ENCODE results near the gene NFKBIB. TPM values are rescaled to one million over a fixed set of nuclear protein-coding genes. Genes with fewer than 3 reads are reported as not detected.
"Not testable (repeated sequence)": the region's sequence is repeated elsewhere in the genome, so short reads cannot be mapped to it uniquely, and the experiment has no call there.

Gene NFKBIB, protein sequence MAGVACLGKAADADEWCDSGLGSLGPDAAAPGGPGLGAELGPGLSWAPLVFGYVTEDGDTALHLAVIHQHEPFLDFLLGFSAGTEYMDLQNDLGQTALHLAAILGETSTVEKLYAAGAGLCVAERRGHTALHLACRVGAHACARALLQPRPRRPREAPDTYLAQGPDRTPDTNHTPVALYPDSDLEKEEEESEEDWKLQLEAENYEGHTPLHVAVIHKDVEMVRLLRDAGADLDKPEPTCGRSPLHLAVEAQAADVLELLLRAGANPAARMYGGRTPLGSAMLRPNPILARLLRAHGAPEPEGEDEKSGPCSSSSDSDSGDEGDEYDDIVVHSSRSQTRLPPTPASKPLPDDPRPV
- 25.7 and 42.5 TPM in 2 replicates for total RNA-seq (2014; rRNA removed; shearing (Covaris generic))
- 16.2 and 19.3 TPM in 2 replicates for polyA plus RNA-seq (2015; cell fraction: cytosol; rRNA removed)
- 11.3 and 12.5 TPM in 2 replicates for polyA plus RNA-seq (2015; cell fraction: nucleus; rRNA removed)

DNA sequence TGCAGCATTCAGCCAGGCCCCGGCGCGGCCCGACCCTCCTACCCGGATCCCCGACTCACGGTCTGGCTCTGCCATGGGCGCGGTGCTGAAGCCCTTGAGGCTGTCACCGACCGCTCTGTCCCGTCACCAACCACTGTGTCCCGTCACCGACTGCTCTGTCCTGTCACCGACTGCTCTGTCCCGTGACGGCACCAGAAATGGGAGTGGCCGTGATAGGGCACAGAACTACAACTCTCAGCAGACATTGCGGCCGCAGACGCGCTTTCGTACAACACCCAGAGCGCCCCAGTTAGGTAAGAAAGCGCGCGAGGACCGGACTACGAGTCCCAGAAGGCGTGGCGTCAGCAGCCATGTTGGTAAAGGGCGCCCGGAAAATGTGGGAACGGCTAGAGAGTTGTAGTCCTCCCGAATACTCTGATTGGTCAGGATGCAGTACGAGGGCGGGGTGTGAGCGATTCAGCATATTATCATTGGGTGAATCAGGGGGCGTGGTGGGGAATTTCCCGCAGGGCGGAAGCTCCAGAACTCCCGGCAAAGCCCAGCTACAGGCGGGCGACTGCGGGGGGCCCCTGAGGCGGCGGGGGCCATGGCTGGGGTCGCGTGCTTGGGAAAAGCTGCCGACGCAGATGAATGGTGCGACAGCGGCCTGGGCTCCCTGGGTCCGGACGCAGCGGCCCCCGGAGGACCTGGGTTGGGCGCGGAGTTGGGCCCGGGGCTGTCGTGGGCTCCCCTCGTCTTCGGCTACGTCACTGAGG, at the start of gene NFKBIB, which contains the start of gene SIRT2:
Gene NFKBIB, plus strand, starts transcription at position 523 of the 755 bp plus-strand sequence. Its CDS starts 64 bp downstream, at position 587.
Gene SIRT2, minus strand, starts transcription at position 172 of the 755 bp plus-strand sequence. Its CDS starts 97 bp downstream, at position 75.
- DNase-seq (ENCODE audit: low read depth), result peak; percentile 100

DNA sequence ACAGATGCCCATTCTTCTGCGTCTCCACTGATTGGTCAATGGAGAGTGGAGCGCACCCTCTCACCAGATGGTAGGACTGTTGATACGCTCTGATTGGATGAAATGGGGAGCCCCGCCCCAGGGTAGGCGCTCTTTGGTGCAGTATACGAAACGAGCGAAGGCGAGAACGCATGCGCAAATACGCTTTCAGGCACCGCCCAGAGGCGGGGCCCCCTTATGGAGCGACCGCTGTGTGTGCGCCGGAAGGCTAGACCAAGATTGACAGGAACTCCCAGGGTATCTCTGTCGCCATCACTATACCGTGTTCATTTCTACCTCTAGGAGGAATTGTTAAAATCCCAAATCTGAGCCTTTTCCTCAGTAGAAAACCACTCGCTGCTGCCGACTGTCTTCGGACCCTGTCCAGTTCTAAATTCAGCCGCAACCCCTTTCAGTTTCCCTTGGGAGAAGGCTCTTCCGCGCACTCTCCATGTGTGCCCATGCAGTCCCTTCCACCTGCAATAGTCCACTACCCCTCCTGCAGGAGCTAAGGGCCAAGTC, 49.3 kb upstream of the NFKBIB start:
- no peak for DNase-seq (ENCODE audit: low read depth)

DNA sequence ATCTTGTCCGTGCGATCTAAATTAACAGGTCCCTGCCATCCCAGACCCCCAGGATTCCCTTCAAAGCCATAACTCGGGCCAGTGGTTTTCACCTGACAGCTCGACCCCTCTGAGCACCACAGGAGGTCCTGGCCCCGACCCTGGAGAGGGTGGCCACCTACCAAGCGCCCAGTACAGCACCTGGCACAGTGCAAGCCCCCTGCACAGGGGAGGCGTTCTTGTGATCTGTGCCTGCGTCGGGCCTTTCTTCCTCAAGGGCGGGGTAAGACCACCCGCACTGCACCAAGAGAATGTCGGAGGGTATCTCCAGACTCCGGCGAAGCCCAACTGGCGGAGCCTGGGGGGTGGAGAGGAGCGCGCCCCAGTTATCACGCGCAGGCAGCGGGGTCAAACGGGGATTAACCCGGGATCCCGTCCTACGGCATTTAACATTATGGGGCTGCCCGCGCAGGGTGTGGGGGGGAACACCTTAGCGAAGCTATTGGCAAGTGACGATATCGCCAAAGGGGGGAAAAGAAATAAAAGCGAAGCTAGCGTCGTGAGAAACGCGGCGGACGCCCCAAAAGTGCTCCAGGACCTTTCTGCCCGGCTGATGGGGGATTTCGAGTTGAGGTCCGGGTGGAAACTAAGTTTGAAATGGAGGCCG, 48.7 kb upstream of the NFKBIB start:
- DNase-seq (ENCODE audit: low read depth), result no peak

DNA sequence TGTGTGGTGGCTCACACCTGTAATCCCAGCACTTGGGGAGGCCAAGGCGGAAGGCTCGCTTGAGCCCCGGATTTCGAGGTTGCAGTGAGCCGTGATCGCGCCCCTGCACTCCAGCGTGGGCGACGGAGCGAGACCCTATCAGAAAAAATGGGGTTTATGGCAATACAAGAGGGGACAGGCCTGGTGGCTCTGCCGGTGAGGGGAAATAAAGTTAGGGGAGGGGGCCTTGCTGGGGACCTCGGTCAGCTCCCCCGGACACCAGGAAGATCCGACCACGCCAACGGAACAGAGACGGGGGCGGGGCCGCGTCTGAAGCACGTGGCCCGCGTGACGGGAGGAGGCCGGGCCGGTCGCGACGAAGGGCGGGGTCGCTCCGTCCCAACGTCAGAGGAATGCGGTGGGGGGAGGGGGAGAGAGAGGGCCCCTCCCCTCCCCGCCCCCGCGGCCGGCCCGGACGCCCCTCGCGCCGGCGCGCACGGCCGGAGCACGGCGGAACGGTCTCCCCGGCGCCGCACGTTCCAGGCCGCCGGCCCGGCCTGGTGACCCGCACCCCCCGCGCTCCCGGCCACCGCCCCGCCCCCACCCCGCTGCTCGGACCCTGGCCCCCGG, 48.0 kb upstream of the NFKBIB start:
- peak; percentile 80 for DNase-seq (ENCODE audit: low read depth)

DNA sequence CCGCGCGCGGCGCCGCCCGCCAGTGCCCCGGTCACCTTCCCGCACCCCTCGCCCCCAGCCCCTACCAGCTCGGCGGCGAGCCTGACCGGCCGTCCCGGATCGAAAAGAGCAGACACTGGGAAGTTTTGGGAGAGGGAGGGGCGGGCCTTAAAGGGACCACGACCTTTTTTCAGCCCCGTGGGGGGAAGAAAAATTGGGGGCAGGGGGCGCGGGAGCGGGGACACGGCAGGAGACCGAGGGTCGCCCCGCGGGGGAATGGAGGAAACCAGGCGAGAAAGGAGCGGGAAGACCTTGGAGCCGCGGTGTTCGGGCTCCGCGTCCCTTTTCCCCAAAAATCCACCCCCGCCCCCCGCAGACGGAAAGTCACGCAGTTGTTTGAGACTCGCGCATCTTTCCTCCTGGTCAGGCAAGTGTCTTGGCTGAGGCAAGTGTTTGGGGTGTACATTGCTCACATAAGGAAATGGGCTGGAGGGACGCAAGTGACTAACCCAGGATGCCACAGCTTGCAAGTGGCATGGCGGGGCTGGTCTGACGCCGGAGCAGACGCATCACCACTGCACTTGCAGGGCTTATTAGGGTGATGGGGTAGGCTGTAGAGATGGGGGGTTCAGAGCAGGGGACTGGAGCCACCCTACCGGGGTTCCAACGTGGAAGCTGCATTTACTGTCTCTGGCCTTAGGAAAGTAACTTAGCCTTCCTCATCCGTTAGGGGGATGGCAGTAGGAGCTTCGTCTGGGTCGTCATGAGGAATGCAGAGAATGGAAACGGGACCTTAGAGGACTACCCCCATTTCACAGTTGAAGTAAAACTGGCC, 47.3 kb upstream of the NFKBIB start:
- peak; percentile 59 for DNase-seq (ENCODE audit: low read depth)

DNA sequence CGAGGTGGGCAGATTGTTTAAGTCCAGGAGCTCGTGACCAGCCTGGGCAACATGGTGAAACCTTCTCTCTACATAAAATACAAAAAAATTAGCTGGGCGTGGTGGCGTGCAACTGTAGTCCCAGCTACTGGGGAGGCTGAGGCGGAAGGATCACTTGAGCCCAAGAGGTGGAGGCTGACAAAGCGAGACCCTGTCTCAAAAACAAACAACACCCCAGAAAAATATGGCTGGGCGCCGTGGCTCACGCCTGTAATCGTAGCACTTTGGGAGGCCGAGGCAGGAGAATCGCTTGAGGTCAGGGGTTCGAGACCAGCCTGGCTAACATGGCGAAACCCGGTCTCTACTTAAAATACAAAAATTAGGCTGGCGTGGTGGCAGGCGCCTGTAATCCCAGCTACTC, 46.6 kb upstream of the NFKBIB start:
- DNase-seq (ENCODE audit: low read depth), result no peak

DNA sequence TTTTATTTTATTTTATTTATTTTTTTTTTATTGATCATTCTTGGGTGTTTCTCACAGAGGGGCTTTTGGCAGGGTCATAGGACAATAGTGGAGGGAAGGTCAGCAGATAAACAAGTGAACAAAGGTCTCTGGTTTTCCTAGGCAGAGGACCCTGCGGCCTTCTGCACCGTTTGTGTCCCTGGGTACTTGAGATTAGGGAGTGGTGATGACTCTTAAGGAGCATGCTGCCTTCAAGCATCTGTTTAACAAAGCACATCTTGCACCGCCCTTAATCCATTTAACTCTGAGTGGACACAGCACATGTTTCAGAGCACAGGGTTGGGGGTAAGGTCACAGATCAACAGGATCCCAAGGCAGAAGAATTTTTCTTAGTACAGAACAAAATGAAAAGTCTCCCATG, 44.8 kb upstream of the NFKBIB start:
- DNase-seq (ENCODE audit: low read depth), result not testable (repeated sequence)

DNA sequence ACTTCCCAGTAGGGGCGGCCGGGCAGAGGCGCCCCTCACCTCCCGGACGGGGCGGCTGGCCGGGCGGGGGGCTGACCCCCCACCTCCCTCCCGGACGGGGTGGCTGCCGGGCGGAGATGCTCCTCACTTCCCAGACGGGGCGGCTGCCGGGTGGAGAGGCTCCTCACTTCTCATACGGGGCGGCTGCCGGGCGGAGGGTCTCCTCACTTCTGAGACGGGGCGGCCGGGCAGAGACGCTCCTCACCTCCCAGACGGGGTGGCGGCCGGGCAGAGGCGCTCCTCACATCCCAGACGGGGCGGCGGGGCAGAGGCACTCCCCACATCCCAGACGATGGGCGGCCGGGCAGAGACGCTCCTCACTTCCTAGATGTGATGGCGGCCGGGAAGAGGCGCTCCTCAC, 44.0 kb upstream of the NFKBIB start:
- DNase-seq (ENCODE audit: low read depth), result not testable (repeated sequence)

DNA sequence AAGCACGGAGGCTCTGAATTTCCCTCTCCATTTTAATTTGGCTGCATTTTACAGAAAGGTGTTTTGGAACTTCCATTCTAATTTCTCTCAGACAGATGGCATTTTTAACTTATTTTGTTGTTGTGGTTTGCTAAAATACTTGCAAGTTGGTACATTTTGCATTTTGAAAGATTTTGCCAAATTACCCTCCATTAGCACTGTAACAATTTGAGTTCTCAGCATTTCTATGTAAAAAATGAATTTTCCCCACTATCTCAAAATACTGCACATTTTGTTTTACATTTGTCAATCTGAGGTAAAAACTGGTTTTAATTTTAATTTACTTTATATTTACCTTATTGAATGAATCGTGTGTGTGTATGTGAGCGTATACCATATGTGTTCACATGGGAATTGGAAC, 43.0 kb upstream of the NFKBIB start:
- no peak for DNase-seq (ENCODE audit: low read depth)

DNA sequence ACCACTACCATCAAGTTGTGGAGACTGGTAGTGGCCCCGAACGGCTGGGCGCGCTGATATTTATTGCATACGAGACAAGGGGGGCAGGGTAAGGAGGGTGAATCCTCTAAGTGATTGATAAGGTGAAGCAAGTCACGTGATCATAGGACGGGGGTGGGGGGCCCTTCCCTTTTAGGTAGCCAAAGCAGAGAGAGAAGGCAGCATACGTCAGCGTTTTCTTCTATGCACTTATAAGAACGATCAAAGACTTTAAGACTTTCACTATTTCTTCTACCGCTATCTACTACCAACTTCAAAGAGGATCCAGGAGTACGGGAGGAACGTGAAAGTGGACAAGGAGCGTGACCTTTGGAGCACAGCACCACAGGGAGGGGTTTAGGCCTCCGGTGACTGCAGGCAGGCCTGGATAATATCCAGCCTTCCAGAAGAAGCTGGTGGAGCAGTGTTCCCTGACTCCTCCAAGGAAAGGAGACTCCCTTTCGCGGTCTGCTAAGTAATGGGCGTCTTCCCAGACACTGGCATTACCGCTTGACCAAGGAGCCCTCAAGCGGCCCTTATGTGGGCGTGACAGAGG, 40.1 kb upstream of the NFKBIB start:
- DNase-seq (ENCODE audit: low read depth), result not testable (repeated sequence)

DNA sequence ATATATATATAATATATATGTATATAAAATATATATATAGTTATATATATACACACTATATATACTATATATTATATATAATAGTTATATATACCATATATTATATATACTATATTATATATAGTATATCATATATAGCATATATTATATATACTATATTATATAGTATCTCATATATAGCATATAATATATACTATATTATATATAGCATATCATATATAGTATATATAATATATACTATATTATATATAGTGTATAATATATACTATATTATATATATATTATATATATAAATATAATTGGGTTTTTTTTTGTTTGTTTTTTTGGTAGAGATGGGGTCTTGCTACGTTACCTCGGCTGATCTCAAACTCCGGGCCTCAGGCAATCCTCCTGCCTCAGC, 38.4 kb upstream of the NFKBIB start:
- DNase-seq (ENCODE audit: low read depth), result no peak

DNA sequence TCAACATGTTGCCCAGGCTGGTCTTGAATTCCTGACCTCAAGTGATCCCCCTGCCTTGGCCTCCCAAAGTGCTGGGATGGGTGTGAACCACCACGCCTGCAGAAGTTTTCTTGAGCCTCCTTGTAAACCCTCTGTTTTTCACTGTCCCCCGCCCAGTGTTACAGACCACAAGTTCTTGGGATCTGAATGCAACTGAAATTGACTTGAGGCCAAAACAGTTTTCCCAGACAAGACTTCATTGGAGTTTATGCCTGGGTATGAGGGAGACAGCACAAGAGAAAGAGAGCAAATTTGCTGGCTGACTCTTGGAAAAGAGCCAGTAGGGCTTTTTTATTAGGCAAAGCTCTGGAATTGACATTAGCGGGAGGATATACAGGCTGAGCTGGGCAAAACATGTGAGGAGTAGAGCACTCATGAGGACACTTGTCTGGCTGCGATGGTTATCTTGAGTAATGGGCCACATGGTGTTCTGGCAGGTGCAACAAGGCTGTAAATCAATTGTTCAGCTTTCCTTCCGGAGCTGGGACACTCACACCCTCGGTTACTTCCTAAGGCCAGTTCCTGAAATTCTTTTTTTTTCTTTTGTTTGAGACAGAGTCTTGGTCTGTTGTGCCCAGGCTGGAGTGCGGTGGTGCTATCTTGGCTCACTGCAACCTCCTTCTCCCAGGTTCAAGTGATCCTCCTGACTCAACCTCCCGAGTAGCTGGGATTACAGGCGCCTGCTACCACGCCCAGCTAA, 37.3 kb upstream of the NFKBIB start:
- peak; percentile 18 for DNase-seq (ENCODE audit: low read depth)

DNA sequence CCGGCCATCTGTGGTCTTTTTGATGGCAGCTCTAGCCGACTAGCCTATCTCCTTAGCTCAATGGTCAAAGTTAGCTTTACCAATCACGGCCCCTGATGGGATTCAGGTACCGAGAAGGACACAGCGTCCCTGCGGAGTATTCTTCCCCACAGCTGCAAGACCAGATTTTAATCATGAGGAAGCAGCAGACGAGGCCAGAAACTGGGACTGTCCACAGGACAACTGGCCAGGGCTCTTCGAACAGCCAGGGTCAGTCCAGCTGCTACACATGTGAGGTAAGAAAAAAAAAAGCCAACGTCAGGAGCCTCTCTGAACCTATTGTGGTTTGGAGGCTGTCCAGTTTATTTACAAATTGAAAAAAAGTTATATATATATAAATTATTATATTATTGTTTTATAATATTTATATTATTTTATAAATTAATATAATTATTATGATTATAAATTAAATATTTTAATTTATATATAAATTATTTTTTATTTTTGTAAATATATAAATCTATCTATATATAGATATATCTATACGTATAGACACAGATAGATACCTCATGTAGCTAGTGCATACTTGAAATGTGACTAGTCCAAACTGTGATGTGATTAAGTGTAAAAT, 32.5 kb upstream of the NFKBIB start:
- DNase-seq (ENCODE audit: low read depth), result no peak

DNA sequence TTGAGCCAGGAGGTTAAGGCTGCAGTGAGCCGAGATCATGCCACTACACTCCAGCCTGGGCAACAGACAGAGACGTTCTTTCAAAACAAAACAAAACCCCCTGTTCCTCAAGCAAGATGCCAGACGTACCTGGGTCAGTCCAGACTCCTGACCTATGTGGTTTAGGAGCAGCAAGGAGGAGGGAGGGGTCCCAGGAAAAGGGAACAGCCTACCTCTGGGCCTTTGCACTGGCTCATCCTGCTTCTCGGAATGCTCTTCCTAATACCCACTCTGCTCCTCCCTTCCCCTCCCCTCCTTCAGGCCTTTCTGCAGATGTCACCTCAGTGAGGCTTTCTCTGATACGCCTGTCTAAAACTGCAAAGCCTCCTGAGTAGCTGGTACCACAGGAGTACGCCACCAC, 31.2 kb upstream of the NFKBIB start:
- no peak for DNase-seq (ENCODE audit: low read depth)

DNA sequence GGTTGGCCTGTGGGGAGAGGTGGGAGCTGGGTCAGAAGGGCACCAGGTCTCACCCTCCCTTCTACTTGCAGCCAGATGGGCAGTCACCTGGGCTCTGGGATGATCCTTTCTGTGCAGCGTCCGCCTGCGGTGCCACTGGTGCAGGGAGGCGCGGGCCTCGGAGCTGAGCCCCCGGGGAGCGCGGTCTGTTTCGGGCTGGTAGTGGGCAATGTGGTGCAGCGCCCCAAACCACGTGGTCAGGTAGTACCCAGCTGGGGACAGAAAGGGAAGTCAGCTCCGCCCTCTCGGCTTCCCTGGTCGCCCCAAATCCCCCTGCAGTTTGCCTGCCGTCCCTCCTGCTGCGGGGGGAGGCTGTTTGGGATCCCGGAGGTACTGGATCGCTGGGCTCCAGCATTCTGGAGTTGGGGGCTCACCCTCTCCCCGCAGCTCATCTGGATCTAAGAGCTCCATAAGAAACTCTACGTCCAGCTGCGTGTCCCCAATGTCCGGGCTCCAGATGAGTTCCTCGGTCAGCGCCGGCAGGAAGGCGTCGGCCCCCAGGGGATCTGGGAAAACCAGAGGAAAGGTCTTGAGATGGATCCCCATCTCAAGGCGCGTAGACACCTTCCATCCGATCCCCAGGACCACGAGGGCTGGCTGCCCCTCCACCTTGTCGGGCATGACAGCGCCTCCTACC, 30.5 kb upstream of the NFKBIB start:
- DNase-seq (ENCODE audit: low read depth), result no peak

DNA sequence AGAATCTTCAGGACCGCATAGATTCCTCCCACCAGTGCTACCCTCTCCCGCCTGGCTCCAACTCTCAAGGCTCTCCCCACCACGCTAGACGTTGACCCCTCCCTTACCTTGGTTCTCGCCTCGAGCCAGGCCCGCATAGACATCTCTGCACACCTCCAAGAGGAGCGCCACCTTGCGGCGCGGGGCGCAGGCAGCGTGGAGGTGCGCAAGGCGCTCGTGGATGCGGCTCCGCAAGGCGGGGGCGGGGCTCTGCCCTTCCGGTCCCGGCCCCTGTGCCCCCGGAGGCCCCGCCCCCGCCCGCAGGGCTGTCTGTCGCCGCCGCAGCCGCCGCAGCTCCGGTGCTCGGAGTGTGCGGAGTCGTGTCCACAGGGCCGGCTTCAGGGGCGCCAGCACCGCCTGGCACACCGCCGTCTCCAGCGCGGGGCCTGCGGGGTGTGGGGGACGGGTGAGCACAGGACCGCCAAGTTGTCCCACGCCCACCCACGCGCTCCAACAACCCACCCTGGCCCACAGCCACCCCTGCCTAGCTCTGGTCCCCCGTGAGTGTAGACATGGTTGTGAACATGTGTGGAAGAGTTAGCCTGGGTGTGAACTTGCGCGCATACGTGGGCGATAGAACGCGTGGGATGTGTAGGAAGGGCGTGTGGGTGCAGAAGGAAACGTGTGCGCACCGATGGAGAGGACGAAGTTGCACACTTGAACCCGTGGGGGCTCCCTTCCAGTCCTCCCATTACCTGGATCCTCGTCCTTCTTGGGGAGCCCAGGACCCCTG, 29.7 kb upstream of the NFKBIB start:
- DNase-seq (ENCODE audit: low read depth), result no peak

DNA sequence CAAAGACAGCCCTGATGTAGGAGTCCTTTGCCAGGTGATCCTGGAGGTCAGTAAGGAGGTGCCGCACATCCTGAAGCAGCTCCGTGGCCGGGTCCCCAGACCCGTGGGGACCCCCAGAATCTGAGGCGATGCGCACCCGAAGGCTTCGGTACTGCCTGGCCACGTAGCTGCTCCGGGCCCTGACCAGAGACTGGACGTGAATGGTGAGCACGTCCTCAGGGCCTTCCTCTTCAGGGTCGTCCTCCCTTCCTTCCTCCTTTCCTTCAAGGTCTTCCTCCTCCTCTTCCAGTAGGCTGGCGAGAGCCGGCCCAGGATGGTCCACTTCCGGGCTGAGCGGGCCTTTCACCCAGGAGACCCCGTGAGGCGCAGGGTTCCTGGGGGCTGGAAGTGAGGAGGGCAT, 29.2 kb upstream of the NFKBIB start:
- no peak for DNase-seq (ENCODE audit: low read depth)
